ENCODE measurements around the gene SLC49A4. TPM values are rescaled to one million over a fixed set of nuclear protein-coding genes. Genes with fewer than 3 reads are reported as not detected.

Gene SLC49A4
- total and polyA plus RNA-seq, 2 of the 8 experiments (the other 6 are each of a cell fraction or from before 2014, with no cell fraction given): 9.5 to 10.2 TPM

- 92% methylated on average over 1 of the region's 1 CpG; no CpG with 5 or more reads in 1 of the 2 experiments for WGBS, 2 experiments (ENCODE audit: extremely low coverage in 1 of 2, insufficient coverage in 1 of 2, insufficient read length in 1 of 2, insufficient replicate concordance in 2 of 2, low coverage in 1 of 2, low lambda C conversion rate in 2 of 2, missing lambda C conversion rate in 1 of 2)
- H3K36me3 ChIP-seq (ENCODE audit: control insufficient read depth in 2 of 4, insufficient read depth in 4 of 4, low read length in 3 of 4): peaks cover 0 to 6% (median 0%) of the 10 kb centered on the region in 4 experiments; a peak in 2 of 8 replicates
- no peak overlapping the region for H2BK15ac ChIP-seq (ENCODE audit: low read length)
- no peak overlapping the region for H2BK120ac ChIP-seq (replicated peaks; ENCODE audit: low read depth, low read length)
- no peaks in the 10 kb centered on the region for H3K23me2 ChIP-seq (ENCODE audit: low read depth, low read length)
- no peak overlapping the region for H3K4me3 ChIP-seq (ENCODE audit: extremely low read depth in 1 of 4, insufficient read depth in 2 of 4, low read depth in 3 of 4, low read length in 4 of 4)
- ChIA-PET POLR2A (ENCODE audit: partially characterized antibody) (interaction anchor here (0.9 to 1.2 kb wide), 2 partner anchors 9 to 11 kb away, joined by 3 to 4 read pairs; partner anchors contain the start of gene SLC49A4), CTCF (ENCODE audit: partially characterized antibody) (interaction anchor here (0.5 to 0.7 kb wide), 4 partner anchors 11 to 70 kb away, joined by 3 read pairs; no protein-coding TSS in a partner anchor)
- no peak overlapping the region; a peak in 1 of 7 replicates for H3K9ac ChIP-seq (replicated peaks in 1 of 4; ENCODE audit: extremely low read depth in 1 of 4, low read depth in 3 of 4, low read length in 3 of 4)
- no peak overlapping the region for H3K14ac ChIP-seq (ENCODE audit: insufficient read length)
- no peak for FAIRE-seq
- H4K91ac ChIP-seq (replicated peaks; ENCODE audit: insufficient read length, low read length): no peak overlapping the region
- H3K27me3 ChIP-seq (replicated peaks in 1 of 4; ENCODE audit: control insufficient read depth in 3 of 4, extremely low read depth in 1 of 4, insufficient read depth in 3 of 4, low read length in 3 of 4): no peaks in the 10 kb centered on the region
- no peaks in the 10 kb centered on the region for H3K79me1 ChIP-seq (ENCODE audit: low read depth, low read length)
- H3K4me2 ChIP-seq (ENCODE audit: insufficient read depth in 1 of 2, low read depth in 2 of 2, low read length in 2 of 2): no peak overlapping the region
- H3K18ac ChIP-seq (ENCODE audit: extremely low read depth, low read length): no peak overlapping the region
- H2BK5ac ChIP-seq (ENCODE audit: low read depth, low read length): no peak overlapping the region
- no peaks in the 10 kb centered on the region for H4K20me1 ChIP-seq (replicated peaks in 1 of 2; ENCODE audit: control insufficient read depth in 1 of 2, insufficient read depth in 2 of 2, low read length in 2 of 2)
- no peak overlapping the region for H3K23ac ChIP-seq (ENCODE audit: insufficient read length)
- H2BK12ac ChIP-seq (ENCODE audit: low read depth, low read length): no peak overlapping the region
- H3K4me1 ChIP-seq (replicated peaks in 1 of 4; ENCODE audit: control insufficient read depth in 3 of 4, insufficient read depth in 4 of 4, low read length in 3 of 4): no peaks in the 10 kb centered on the region
- no peak overlapping the region for H2AFZ ChIP-seq (ENCODE audit: low read length)
- no peak overlapping the region for H2AK5ac ChIP-seq (ENCODE audit: low read depth, low read length)
- H4K8ac ChIP-seq (ENCODE audit: extremely low read depth, insufficient read depth, low read length): no peak overlapping the region
- no peak overlapping the region for H3K56ac ChIP-seq (replicated peaks; ENCODE audit: insufficient read length, low read depth, low read length)
- H3K9me3 ChIP-seq (ENCODE audit: insufficient read depth in 2 of 2, low read depth in 1 of 2, low read length in 1 of 2): peaks cover 0 to 6% of the 10 kb centered on the region in 2 experiments; a peak in 3 of 4 replicates
- peaks cover 0 to 7% of the 10 kb centered on the region in 2 experiments; a peak in 3 of 4 replicates for H3K79me2 ChIP-seq (ENCODE audit: control insufficient read depth in 1 of 2, insufficient read depth in 2 of 2, low read length in 2 of 2)
- H3K4ac ChIP-seq (replicated peaks; ENCODE audit: insufficient read length, low read depth, low read length): no peak overlapping the region
- H3K27ac ChIP-seq (ENCODE audit: low read depth, low read length): no peak overlapping the region
- H4K5ac ChIP-seq (ENCODE audit: insufficient read length, low read depth, low read length): no peak overlapping the region
- no peak for DNase-seq (ENCODE audit: low read depth in 1 of 2, low spot score in 2 of 2)
- TF ChIP-seq ZNF274 (IDR thresholded peaks at IDR 0.05; ENCODE audit: borderline replicate concordance, extremely low read depth, low read length) (no peak), E2F6 (IDR thresholded peaks at IDR 0.05) (no peak), EGR1 (IDR thresholded peaks at IDR 0.05; ENCODE audit: borderline replicate concordance, low read depth, low read length) (no peak), SIRT6 (IDR thresholded peaks at IDR 0.05; ENCODE audit: low read length) (no peak), KDM5A (IDR thresholded peaks at IDR 0.05; ENCODE audit: low read length) (no peak), KDM1A (IDR thresholded peaks at IDR 0.05; ENCODE audit: borderline replicate concordance, low read length) (no peak), POU5F1 (IDR thresholded peaks at IDR 0.05; ENCODE audit: low read depth, low read length) (no peak), SP2 (IDR thresholded peaks at IDR 0.05; ENCODE audit: low read length) (no peak), YY1 (IDR thresholded peaks at IDR 0.05; ENCODE audit: low read depth, low read length) (no peak), PHF8 (conservative IDR thresholded peaks at IDR 0.05; ENCODE audit: low read depth, low read length) (no peak), TBP (IDR thresholded peaks at IDR 0.05; ENCODE audit: low read depth, low read length) (no peak), ATF3 (IDR thresholded peaks at IDR 0.05; ENCODE audit: insufficient read depth, low read depth, low read length) (no peak)
- no peak overlapping the region for H2BK20ac ChIP-seq (ENCODE audit: low read length)
Observed at GRCh38 chr3:122786066-122786465, 8.8 kb upstream of the SLC49A4 start.

Measured in H1 (cell line).